ENCODE results near the gene UBE2N.

DNA sequence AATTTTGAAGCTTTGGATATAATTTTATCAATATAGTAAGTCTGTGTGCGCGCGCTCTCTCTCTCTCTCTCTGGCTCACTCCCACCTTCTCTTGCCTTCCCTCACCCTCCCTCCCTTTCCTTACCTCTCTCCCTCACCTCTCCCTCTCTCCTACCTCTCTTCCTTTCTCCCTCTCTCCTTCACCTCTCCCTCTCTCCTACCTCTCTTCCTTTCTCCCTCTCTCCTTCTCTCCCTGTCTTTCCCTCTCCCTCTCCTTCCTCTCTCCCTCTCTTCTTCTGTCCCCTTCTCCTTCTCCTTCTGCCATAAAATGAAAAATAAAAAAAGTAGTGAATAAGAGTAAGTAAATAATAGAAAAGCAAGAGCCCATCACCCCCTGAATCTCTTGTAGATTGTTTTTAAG lies 73.0 kb downstream of the UBE2N start:
- TF ChIP-seq, protein P1, sequence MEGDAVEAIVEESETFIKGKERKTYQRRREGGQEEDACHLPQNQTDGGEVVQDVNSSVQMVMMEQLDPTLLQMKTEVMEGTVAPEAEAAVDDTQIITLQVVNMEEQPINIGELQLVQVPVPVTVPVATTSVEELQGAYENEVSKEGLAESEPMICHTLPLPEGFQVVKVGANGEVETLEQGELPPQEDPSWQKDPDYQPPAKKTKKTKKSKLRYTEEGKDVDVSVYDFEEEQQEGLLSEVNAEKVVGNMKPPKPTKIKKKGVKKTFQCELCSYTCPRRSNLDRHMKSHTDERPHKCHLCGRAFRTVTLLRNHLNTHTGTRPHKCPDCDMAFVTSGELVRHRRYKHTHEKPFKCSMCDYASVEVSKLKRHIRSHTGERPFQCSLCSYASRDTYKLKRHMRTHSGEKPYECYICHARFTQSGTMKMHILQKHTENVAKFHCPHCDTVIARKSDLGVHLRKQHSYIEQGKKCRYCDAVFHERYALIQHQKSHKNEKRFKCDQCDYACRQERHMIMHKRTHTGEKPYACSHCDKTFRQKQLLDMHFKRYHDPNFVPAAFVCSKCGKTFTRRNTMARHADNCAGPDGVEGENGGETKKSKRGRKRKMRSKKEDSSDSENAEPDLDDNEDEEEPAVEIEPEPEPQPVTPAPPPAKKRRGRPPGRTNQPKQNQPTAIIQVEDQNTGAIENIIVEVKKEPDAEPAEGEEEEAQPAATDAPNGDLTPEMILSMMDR (IDR thresholded peaks at IDR 0.05) = no peak
- no peak for TF ChIP-seq POLR2A (IDR thresholded peaks at IDR 0.05)

Data from thyroid gland (tissue), 4 donors.